ENCODE measurements around the gene SETD6.

DNA sequence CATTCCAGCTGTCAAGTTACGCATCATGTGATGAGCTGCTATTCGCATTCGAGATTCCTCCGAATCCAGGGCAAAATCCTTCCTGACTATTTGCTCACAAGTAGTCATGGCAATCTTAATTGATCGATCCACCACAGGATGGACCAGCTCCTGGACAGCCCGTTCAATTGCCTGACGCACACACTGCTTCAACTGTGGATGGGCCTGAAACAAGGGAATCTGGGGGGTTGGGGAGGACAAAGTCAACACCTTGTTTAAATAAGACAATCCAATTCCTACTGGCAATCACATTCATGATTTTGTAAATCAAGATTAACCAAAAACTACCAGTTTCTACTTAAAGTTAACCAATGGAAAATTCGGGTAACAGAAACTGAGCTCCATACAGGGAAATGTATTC is 28.4 kb downstream of the SETD6 start:
- TF ChIP-seq, protein P1, sequence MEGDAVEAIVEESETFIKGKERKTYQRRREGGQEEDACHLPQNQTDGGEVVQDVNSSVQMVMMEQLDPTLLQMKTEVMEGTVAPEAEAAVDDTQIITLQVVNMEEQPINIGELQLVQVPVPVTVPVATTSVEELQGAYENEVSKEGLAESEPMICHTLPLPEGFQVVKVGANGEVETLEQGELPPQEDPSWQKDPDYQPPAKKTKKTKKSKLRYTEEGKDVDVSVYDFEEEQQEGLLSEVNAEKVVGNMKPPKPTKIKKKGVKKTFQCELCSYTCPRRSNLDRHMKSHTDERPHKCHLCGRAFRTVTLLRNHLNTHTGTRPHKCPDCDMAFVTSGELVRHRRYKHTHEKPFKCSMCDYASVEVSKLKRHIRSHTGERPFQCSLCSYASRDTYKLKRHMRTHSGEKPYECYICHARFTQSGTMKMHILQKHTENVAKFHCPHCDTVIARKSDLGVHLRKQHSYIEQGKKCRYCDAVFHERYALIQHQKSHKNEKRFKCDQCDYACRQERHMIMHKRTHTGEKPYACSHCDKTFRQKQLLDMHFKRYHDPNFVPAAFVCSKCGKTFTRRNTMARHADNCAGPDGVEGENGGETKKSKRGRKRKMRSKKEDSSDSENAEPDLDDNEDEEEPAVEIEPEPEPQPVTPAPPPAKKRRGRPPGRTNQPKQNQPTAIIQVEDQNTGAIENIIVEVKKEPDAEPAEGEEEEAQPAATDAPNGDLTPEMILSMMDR (IDR thresholded peaks at IDR 0.05) = no peak
- no peak for TF ChIP-seq EZH2 (IDR thresholded peaks at IDR 0.05)
- no peak for TF ChIP-seq EZH2phosphoT487 (IDR thresholded peaks at IDR 0.05)
